Psoas muscle (tissue), 8 donors: ENCODE measurements around the gene SLC2A13. TPM values are rescaled to one million over a fixed set of nuclear protein-coding genes. Genes with fewer than 3 reads are reported as not detected.

ENCODE experiments used
- ATAC-seq, 4 donors: fragments of 200-7000 bp; cut with Tn5 transposase; one replicate each; pipeline ENCODE4 v1.9.1; 2020; ENCODE audit warnings: moderate library complexity in 3 of 4, mild to moderate bottlenecking in 2 of 4
- DNase-seq, 2 donors: peaks; one replicate each; pipeline ENCODE4 v3.0.0-alpha.2; 2020
- H3K27ac ChIP-seq: fragments of 200-600 bp; one replicate; pipeline ENCODE4 v1.8.0; 2022
- H3K27me3 ChIP-seq, 3 donors: fragments of 200-600 bp in 1 of 3; one replicate each; pipeline versions ENCODE4 v1.6.1 to v1.8.0; 2013 to 2022; ENCODE audit warnings: low read length in 2 of 3, mild to moderate bottlenecking in 2 of 3, moderate library complexity in 1 of 3; ENCODE audit not compliant: insufficient read depth in 3 of 3
- H3K36me3 ChIP-seq, 2 donors: fragments of 200-600 bp in 1 of 2; one replicate each; pipeline versions ENCODE4 v1.6.1 to v1.8.0; 2013 to 2022; ENCODE audit warnings: low read depth in 1 of 2, mild to moderate bottlenecking in 1 of 2, moderate library complexity in 1 of 2; ENCODE audit not compliant: insufficient read depth in 1 of 2
- H3K4me1 ChIP-seq: fragments of 200-600 bp; one replicate; pipeline ENCODE4 v1.8.0; 2022
- H3K4me3 ChIP-seq: fragments of 200-600 bp; one replicate; pipeline ENCODE4 v1.8.0; 2022; ENCODE audit warnings: mild to moderate bottlenecking
- H3K9me3 ChIP-seq: fragments of 200-600 bp; one replicate; pipeline ENCODE4 v1.8.0; 2022
- CTCF ChIP-seq: fragments of 200-600 bp; IDR thresholded peaks from one replicate; pipeline ENCODE4 v1.8.0; 2022; ENCODE audit warnings: antibody characterized with exemption
- WGBS, 3 donors: extraction: QIAGEN DNeasy Blood & Tissue Kit; methylation state at CpG; one replicate each; pipeline versions ENCODE4 v1.1.6 to v1.1.7; 2013; 5-methylcytosine and 5-hydroxymethylcytosine counted together
- intact Hi-C, 2 donors: fragments of 100-400 bp; cut with DNase I; formaldehyde crosslinking; loops; one replicate each; pipeline versions ENCODE4 v1.11.0 to v1.14.2; 2022
- polyA plus RNA-seq, 3 donors: library from polyadenylated mRNA; stranded (reverse); fragments of 200-250 nt; gene quantifications; one replicate each; pipeline ENCODE4 v1.2.3, GENCODE V29; 2013
- total RNA-seq, 4 donors: library from RNA; stranded (reverse); fragmentation: NEBNext Ultra II Directional in 2 of 4; extraction: Animal tissue kit (Norgen Biotek cat#: 25700) in 2 of 4; gene quantifications; one replicate each; pipeline versions ENCODE4 v1.2.1 to v1.2.4, GENCODE V29; 2021 to 2023
- donor health status: healthy with polysubstance abuse.
- donor health status: DM: no; HTN: no; CAD: no; lungs with moderate emphysema.
- donor health status: Bipolar disorder and iron deficiency.
- donor health status: healthy.
- donor health status: DM: yes; HTN: yes; CAD: no.
- donor health status: DM: no; HTN: no; CAD: no.
- donor health status: DM: no; HTN: no; CAD: no.
- donor health status: DM: yes; HTN: yes; CAD: no.

Gene SLC2A13
- total and polyA plus RNA-seq, 7 donors: 0.39 to 1.7 (median 0.95) TPM

GRCh38 chr12:39807043-39807442 is 298.8 kb downstream of the SLC2A13 start:
- H3K9me3 ChIP-seq: peaks cover 12% of the 10 kb centered on the region
- DNase-seq (no peak), ATAC-seq (no peak)
- no peaks in the 10 kb centered on the region for H3K4me1 ChIP-seq
- no peaks in the 10 kb centered on the region for H3K27me3 ChIP-seq
- intact Hi-C loops: no loop called here
- WGBS, 3 donors: 83 to 86% (median 85%) methylated on average over 5 of the region's 5 CpGs
- H3K27ac ChIP-seq: no peak overlapping the region
- TF ChIP-seq CTCF: no peak
- H3K36me3 ChIP-seq: no peaks in the 10 kb centered on the region
- no peak overlapping the region for H3K4me3 ChIP-seq

- Histone ChIP-seq H3K36me3 (no peaks in the 10 kb centered on the region), H3K4me3 (no peak overlapping the region), H3K27ac (no peak overlapping the region), H3K4me1 (no peaks in the 10 kb centered on the region), H3K9me3 (peaks cover 11% of the 10 kb centered on the region), H3K27me3 (no peaks in the 10 kb centered on the region)
- intact Hi-C loops: no loop called here
- WGBS, 3 donors: 58 to 70% (median 59%) methylated on average over 2 of the region's 2 CpGs
- no peak for TF ChIP-seq CTCF
- no peak for ATAC-seq
- DNase-seq: no peak
Observed at GRCh38 chr12:39805651-39806050, 300.2 kb downstream of the SLC2A13 start.

GRCh38 chr12:39804898-39805297 is 301.0 kb downstream of the SLC2A13 start:
- intact Hi-C loops: no loop called here

GRCh38 chr12:39804479-39804878 is 301.4 kb downstream of the SLC2A13 start:
- intact Hi-C loops: no loop called here
- Histone ChIP-seq H3K27ac (no peak overlapping the region), H3K4me3 (no peak overlapping the region), H3K36me3 (no peaks in the 10 kb centered on the region), H3K4me1 (no peaks in the 10 kb centered on the region), H3K9me3 (peaks cover 2% of the 10 kb centered on the region), H3K27me3 (no peaks in the 10 kb centered on the region)
- ATAC-seq: no peak
- WGBS, 3 donors: 64 to 82% (median 76%) methylated on average over 1 of the region's 1 CpG
- no peak for DNase-seq
- TF ChIP-seq CTCF: no peak

More at GRCh38 chr12:39804898-39805297, 301.0 kb downstream of the SLC2A13 start:
- H3K27me3 ChIP-seq: no peaks in the 10 kb centered on the region
- H3K4me3 ChIP-seq: no peak overlapping the region
- no peak overlapping the region for H3K27ac ChIP-seq
- no peak for TF ChIP-seq CTCF
- H3K9me3 ChIP-seq: peaks cover 4% of the 10 kb centered on the region
- no peaks in the 10 kb centered on the region for H3K36me3 ChIP-seq
- DNase-seq (no peak), ATAC-seq (no peak)
- H3K4me1 ChIP-seq: no peaks in the 10 kb centered on the region
- 58 to 62% (median 60%) methylated on average over 4 of the region's 4 CpGs for WGBS, 3 donors

GRCh38 chr12:39803151-39803550 is 302.7 kb downstream of the SLC2A13 start:
- Histone ChIP-seq H3K4me1 (no peaks in the 10 kb centered on the region), H3K9me3 (no peaks in the 10 kb centered on the region), H3K27ac (no peak overlapping the region), H3K4me3 (no peak overlapping the region), H3K36me3 (no peaks in the 10 kb centered on the region), H3K27me3 (no peaks in the 10 kb centered on the region)
- TF ChIP-seq CTCF: no peak
- no peak for DNase-seq
- no peak for ATAC-seq
- intact Hi-C loops: no loop called here
- 62 to 77% (median 74%) methylated on average over 2 of the region's 2 CpGs for WGBS, 3 donors
